ENCODE data around the gene ADAMTS2.

GRCh38 chr5:179336126-179336870 lies 9.0 kb downstream of the ADAMTS2 start:
- no peak for TF ChIP-seq CTCF (conservative IDR thresholded peaks at IDR 0.05)
- TF ChIP-seq ZFX (IDR thresholded peaks at IDR 0.05): no peak
